GM18499 (cell line): ENCODE data around the gene CCR3.
"Not testable (repeated sequence)": the region's sequence is repeated elsewhere in the genome, so short reads cannot be mapped to it uniquely, and the experiment has no call there.

Experiments
- ATAC-seq: cut with Tn5 transposase; IDR thresholded peaks from one replicate; pipeline ENCODE4 v1.9.1; 2021; ENCODE audit warnings: moderate number of reproducible peaks; ENCODE audit not compliant: insufficient read depth, unreplicated experiment

CCR3 gene

GRCh38 chr3:46242120-46242519, at the start of gene CCR3:
CCR3 (plus strand) TSS chr3:46242460; CDS start chr3:46265159, 22,699 bp downstream.
- ATAC-seq, result no peak

GRCh38 chr3:46192939-46193338, 49.3 kb upstream of the CCR3 start:
- ATAC-seq, result no peak

GRCh38 chr3:46193436-46193835, 48.8 kb upstream of the CCR3 start:
- ATAC-seq, result no peak

GRCh38 chr3:46194868-46195553, 47.2 kb upstream of the CCR3 start:
- no peak for ATAC-seq

GRCh38 chr3:46196261-46196957, 45.9 kb upstream of the CCR3 start:
- no peak for ATAC-seq

GRCh38 chr3:46200211-46200610, 42.0 kb upstream of the CCR3 start:
- no peak for ATAC-seq

- no peak for ATAC-seq
These were observed 41.5 kb upstream of the CCR3 start for GRCh38 chr3:46200790-46201189.

- ATAC-seq, result no peak
These were observed 39.7 kb upstream of the CCR3 start for GRCh38 chr3:46202535-46202934.

- ATAC-seq, result no peak
These were observed 38.6 kb upstream of the CCR3 start for GRCh38 chr3:46203681-46204080.

GRCh38 chr3:46205286-46205960, 36.8 kb upstream of the CCR3 start:
- ATAC-seq, result no peak

- no peak for ATAC-seq
These were observed 35.8 kb upstream of the CCR3 start for GRCh38 chr3:46206282-46207015.

- ATAC-seq, result not testable (repeated sequence)
These were observed 34.7 kb upstream of the CCR3 start for GRCh38 chr3:46207514-46207913.

GRCh38 chr3:46208167-46208704, 34.0 kb upstream of the CCR3 start, which contains the start of gene CCR1:
CCR1 (minus strand) TSS chr3:46208313; CDS start chr3:46204313, 4,000 bp downstream.
- ATAC-seq, result no peak

GRCh38 chr3:46209053-46209452, 33.2 kb upstream of the CCR3 start:
- no peak for ATAC-seq

GRCh38 chr3:46209746-46210470, 32.4 kb upstream of the CCR3 start:
- no peak for ATAC-seq

- ATAC-seq, result no peak
These were observed 30.2 kb upstream of the CCR3 start for GRCh38 chr3:46212101-46212500.

- no peak for ATAC-seq
These were observed 29.1 kb upstream of the CCR3 start for GRCh38 chr3:46213201-46213600.

GRCh38 chr3:46214751-46215352, 27.4 kb upstream of the CCR3 start:
- no peak for ATAC-seq

GRCh38 chr3:46215810-46216414, 26.3 kb upstream of the CCR3 start:
- no peak for ATAC-seq
